ENCODE results near the gene ARHGEF25.
"Not testable (repeated sequence)": the region's sequence is repeated elsewhere in the genome, so short reads cannot be mapped to it uniquely, and the experiment has no call there.

The ARHGEF25 gene

DNA sequence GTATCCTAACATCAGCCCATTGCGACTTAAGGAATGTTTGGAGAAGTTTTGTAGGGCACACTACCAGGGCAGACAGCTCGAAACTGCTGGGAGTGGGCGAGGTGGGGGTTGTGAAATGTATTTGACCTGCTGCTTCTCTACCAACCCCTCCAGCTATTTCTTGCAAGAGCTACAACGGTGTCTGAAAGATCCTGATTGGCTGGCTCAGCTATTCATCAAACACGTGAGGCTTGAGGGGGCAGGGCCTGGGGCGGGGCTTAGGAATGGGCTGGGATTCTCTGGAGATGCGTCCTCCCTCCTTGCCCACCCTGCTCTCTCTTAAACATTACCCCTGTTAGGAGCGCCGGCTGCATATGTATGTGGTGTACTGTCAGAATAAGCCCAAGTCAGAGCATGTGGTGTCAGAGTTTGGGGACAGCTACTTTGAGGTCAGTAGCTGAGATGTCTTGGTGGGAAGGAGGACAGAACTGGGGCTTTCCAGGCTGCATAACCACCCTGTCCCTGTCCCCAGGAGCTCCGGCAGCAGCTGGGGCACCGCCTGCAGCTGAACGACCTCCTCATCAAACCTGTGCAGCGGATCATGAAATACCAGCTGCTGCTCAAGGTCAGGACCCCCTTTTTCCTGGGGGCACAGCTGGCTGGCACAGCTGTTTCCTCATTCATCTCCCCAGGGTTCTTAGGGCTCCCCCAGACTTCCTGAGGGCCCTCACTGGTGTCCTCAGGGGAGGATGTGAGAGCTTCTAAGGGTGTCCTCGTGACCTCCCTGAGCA is 3.1 kb downstream of the ARHGEF25 start:
- Histone ChIP-seq H3K4me1 (ENCODE audit: control insufficient read depth, insufficient read depth, low read length) (peaks cover 17% of the 10 kb centered on the region), H3K4me3 (ENCODE audit: low read length) (peak overlapping the region; percentile 29), H3K27me3 (ENCODE audit: control insufficient read depth, insufficient read depth, low read length) (peaks cover 6% of the 10 kb centered on the region), H3K27ac (ENCODE audit: low read depth, low read length) (peak overlapping the region; percentile 43), H3K36me3 (ENCODE audit: control insufficient read depth, insufficient read depth, low read length) (peaks cover 11% of the 10 kb centered on the region), H3K9ac (ENCODE audit: low read length) (no peak overlapping the region)

DNA sequence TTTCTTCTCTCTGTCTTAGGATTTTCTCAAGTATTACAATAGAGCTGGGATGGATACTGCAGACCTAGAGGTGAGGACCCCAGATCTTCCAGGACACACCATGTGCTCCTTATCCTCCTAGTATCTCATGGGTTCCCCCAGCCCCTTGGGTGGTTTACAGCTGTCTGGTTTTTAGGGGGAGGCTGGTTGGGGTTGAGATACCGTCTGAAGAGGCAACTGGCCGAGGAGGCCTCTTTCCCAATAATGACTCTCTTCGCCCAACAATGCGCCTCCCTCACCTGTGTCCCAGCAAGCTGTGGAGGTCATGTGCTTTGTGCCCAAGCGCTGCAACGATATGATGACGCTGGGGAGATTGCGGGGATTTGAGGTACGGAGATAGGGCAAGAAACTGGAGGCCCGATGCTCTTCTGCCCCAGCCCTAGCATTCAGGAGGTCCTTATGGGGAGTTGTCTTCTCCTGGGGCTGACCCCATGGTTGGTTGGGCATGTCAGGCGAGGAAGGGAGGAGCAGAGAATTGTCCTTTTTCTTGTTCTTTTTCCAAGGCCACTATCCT is 3.8 kb downstream of the ARHGEF25 start:
- H3K27ac ChIP-seq (ENCODE audit: low read depth, low read length), result no peak overlapping the region
- peaks cover 11% of the 10 kb centered on the region for H3K36me3 ChIP-seq (ENCODE audit: control insufficient read depth, insufficient read depth, low read length)
- peaks cover 9% of the 10 kb centered on the region for H3K27me3 ChIP-seq (ENCODE audit: control insufficient read depth, insufficient read depth, low read length)
- H3K4me1 ChIP-seq (ENCODE audit: control insufficient read depth, insufficient read depth, low read length), result peaks cover 16% of the 10 kb centered on the region
- H3K4me3 ChIP-seq (ENCODE audit: low read length), result no peak overlapping the region
- no peak overlapping the region for H3K9ac ChIP-seq (ENCODE audit: low read length)

DNA sequence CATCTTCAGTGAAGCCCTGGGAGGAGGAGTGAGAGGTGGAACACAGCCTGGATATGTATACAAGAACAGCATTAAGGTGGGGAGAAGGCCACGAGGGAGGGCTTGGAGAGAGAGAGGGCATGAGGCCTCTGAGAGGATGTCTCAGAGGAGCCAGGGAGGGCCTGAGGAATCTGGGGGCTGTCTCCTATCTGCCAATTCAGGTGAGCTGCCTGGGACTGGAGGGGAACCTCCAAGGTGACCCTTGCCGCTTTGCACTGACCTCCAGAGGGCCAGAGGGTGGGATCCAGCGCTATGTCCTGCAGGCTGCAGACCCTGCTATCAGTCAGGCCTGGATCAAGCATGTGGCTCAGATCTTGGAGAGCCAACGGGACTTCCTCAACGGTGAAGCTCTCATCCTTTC is 4.4 kb downstream of the ARHGEF25 start:
- peaks cover 11% of the 10 kb centered on the region for H3K36me3 ChIP-seq (ENCODE audit: control insufficient read depth, insufficient read depth, low read length)
- no peak overlapping the region for H3K9ac ChIP-seq (ENCODE audit: low read length)
- no peak overlapping the region for H3K4me3 ChIP-seq (ENCODE audit: low read length)
- H3K4me1 ChIP-seq (ENCODE audit: control insufficient read depth, insufficient read depth, low read length), result peaks cover 16% of the 10 kb centered on the region
- H3K27ac ChIP-seq (ENCODE audit: low read depth, low read length), result no peak overlapping the region
- peaks cover 11% of the 10 kb centered on the region for H3K27me3 ChIP-seq (ENCODE audit: control insufficient read depth, insufficient read depth, low read length)

DNA sequence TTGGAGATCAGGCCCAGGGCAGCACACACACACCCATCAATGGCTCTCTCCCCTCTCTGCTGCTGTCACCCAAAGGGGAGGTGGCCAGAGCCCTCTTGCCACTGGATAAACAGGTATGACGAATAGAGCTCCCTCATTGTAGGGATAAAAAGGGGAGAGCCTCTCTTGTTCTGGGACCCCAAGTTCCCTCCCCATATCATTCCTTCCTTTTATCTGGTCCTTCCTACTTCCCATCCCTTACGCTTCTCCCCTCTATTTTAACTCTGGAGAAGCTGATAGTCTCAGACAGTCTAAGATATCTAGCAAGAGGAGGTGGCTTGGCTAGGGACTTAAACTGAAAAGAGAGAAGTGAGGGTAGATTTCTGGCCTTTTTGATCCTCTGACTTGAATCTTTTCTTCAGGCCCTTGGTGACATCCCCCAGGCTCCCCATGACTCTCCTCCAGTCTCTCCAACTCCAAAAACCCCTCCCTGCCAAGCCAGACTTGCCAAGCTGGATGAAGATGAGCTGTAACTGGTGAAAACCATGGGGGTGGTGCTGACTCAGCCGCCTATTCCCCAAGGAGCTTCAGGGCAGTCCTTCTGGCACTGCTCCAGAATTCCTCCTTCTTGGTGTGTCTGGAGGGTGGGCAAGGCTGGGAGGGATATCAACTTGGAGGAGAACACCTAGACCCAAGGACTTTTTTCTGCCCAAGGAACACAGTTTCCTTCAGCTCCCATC is 5.3 kb downstream of the ARHGEF25 start:
- Histone ChIP-seq H3K4me1 (ENCODE audit: control insufficient read depth, insufficient read depth, low read length) (peaks cover 18% of the 10 kb centered on the region), H3K9ac (ENCODE audit: low read length) (no peak overlapping the region), H3K27me3 (ENCODE audit: control insufficient read depth, insufficient read depth, low read length) (peaks cover 17% of the 10 kb centered on the region), H3K36me3 (ENCODE audit: control insufficient read depth, insufficient read depth, low read length) (peaks cover 11% of the 10 kb centered on the region), H3K4me3 (ENCODE audit: low read length) (no peak overlapping the region), H3K27ac (ENCODE audit: low read depth, low read length) (no peak overlapping the region)

DNA sequence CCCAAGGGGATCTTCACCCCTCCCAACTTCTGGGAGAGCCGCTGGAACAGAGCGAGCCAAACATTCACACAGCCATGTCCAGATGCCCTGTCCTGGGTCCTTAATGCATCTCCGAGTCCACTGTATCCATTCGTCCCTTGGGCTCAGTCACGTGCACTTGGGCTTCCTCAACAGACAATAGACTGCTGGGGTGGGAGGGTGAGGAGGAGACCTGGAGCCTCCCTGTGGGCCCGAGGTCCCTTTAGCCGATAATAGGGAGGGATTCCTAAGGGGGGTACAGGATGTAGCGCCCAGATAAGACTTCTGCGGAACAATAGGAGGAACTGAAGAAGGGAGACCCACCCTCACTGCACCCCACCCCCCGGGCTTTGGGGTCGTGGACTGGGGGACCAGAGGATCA is 6.7 kb downstream of the ARHGEF25 start:
- H3K4me3 ChIP-seq (ENCODE audit: low read length), result no peak overlapping the region
- peaks cover 9% of the 10 kb centered on the region for H3K4me1 ChIP-seq (ENCODE audit: control insufficient read depth, insufficient read depth, low read length)

DNA sequence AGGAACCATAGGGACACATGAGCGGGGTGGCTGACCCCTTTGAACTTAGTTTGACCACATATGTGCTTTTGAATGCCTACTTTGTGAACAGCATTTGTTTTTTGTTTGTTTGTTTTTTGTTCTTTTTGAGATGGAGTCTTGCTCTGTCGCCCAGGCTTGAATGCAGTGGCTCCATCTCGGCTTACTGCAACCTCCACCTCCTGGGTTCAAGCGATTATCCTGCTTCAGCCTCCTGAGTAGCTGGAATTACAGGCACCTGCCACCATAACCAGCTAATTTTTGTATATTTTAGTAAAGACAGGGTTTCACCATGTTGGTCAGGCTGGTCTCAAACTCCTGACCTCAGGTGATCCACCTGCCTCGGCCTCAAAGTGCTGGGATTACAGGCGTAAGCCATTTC is 7.2 kb downstream of the ARHGEF25 start:
- H3K27me3 ChIP-seq (ENCODE audit: control insufficient read depth, insufficient read depth, low read length), result peaks cover 24% of the 10 kb centered on the region
- not testable (repeated sequence) for H3K27ac ChIP-seq (ENCODE audit: low read depth, low read length); H3K9ac ChIP-seq (ENCODE audit: low read length); H3K4me3 ChIP-seq (ENCODE audit: low read length); H3K4me1 ChIP-seq (ENCODE audit: control insufficient read depth, insufficient read depth, low read length)
- H3K36me3 ChIP-seq (ENCODE audit: control insufficient read depth, insufficient read depth, low read length), result peaks cover 11% of the 10 kb centered on the region

More for the DNA sequence above, 6.7 kb downstream of the ARHGEF25 start:
- peaks cover 11% of the 10 kb centered on the region for H3K36me3 ChIP-seq (ENCODE audit: control insufficient read depth, insufficient read depth, low read length)
- no peak overlapping the region for H3K27ac ChIP-seq (ENCODE audit: low read depth, low read length)
- no peak overlapping the region for H3K9ac ChIP-seq (ENCODE audit: low read length)
- peaks cover 24% of the 10 kb centered on the region for H3K27me3 ChIP-seq (ENCODE audit: control insufficient read depth, insufficient read depth, low read length)

DNA sequence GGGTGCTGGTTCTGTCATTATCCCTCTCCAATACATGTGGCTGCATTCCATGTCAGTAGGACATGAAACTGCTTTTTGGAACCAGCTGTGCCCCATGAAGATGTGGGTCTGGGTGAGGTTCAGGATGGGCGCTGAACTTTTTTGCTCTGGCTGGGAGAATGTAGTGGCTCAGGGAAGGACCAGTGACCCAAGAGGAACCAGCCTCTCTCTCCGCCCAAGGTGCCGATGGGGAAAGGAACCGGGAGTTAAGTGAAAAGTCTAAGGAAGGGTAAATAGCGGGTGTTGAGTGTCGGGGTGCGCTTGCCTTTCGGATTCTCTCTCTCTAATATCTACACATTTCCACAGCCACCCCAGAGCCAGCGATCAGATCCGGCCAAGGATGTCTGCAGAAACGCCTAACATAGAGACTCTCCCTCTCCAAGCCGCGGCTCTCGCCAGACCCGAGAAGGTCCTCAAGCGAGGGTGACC is 7.8 kb downstream of the ARHGEF25 start:
- peaks cover 23% of the 10 kb centered on the region for H3K27me3 ChIP-seq (ENCODE audit: control insufficient read depth, insufficient read depth, low read length)
- H3K36me3 ChIP-seq (ENCODE audit: control insufficient read depth, insufficient read depth, low read length), result peaks cover 8% of the 10 kb centered on the region
- H3K4me3 ChIP-seq (ENCODE audit: low read length), result no peak overlapping the region
- peaks cover 5% of the 10 kb centered on the region for H3K4me1 ChIP-seq (ENCODE audit: control insufficient read depth, insufficient read depth, low read length)
- no peak overlapping the region for H3K27ac ChIP-seq (ENCODE audit: low read depth, low read length)
- H3K9ac ChIP-seq (ENCODE audit: low read length), result no peak overlapping the region

DNA sequence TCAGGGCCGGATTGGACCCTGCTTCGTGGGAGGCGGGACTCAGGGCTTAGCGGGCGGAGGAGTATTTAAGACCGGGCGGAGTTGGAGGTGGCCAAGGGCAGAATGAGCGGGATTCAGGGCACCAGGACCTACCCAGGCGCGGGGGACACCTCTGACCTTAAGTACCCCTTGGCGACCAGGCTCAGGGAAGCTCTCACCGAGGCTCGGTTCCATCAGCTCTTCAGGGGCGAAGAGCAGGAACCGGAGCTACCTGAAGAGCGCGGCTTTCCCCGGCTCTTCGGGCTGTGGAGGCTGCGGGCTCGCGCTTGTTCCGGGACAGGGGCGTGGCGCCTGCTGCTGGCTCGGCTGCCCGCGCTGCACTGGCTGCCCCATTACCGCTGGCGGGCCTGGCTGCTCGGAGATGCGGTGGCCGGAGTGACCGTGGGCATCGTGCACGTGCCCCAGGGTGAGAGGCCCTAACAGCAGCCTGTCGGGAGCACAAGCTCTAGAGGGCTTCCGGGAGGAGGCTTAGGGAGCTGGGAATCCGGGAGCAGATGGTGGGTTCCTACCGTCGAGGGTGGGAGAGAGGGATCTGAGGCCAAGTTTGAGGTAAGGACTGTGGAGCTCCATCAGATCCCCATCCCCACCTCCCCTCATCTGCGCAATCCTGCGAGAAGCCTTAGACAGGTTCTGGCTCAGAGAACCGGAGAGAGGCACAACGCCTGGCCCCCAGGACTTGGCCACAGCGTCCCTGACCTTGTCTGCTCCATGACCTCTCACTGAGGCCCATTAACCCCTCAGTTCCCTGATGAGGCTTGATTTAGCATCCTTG is 8.4 kb downstream of the ARHGEF25 start:
- Histone ChIP-seq H3K27ac (ENCODE audit: low read depth, low read length) (no peak overlapping the region), H3K9ac (ENCODE audit: low read length) (no peak overlapping the region), H3K4me3 (ENCODE audit: low read length) (no peak overlapping the region), H3K27me3 (ENCODE audit: control insufficient read depth, insufficient read depth, low read length) (peaks cover 26% of the 10 kb centered on the region), H3K36me3 (ENCODE audit: control insufficient read depth, insufficient read depth, low read length) (peaks cover 5% of the 10 kb centered on the region), H3K4me1 (ENCODE audit: control insufficient read depth, insufficient read depth, low read length) (peaks cover 5% of the 10 kb centered on the region)

DNA sequence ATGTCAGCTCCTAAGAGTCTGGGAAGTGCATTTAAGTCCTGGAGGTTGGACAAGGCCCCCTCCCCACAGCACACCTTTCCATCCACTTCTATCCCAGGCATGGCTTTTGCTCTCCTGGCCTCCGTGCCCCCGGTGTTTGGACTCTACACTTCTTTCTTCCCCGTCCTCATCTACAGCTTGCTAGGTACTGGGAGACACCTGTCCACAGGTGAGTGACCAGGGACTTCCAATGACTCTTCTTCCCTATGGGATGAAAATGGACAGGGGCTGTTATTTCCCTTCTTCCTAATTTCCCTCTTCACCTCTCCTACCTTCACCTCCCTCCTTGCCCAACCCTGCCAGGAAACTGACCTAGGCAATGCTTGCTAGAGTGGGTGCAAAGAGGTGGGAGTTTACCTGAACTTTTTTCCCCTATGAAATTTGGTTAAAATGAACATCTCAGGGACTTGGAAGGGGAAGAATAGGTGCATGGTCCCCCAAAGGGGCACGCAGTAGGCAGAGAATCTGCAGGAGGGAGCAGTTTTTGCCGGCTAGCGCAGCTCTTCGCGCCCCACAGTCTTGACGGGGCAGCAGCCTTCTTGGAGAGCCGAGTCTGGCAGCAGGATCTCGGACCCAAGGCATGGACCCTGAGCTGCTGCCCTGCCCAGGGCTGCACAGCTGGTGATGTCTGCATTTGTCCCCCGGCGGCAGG is 9.2 kb downstream of the ARHGEF25 start:
- Histone ChIP-seq H3K4me1 (ENCODE audit: control insufficient read depth, insufficient read depth, low read length) (peaks cover 5% of the 10 kb centered on the region), H3K27me3 (ENCODE audit: control insufficient read depth, insufficient read depth, low read length) (peaks cover 32% of the 10 kb centered on the region), H3K9ac (ENCODE audit: low read length) (no peak overlapping the region), H3K4me3 (ENCODE audit: low read length) (no peak overlapping the region), H3K36me3 (ENCODE audit: control insufficient read depth, insufficient read depth, low read length) (peaks cover 5% of the 10 kb centered on the region), H3K27ac (ENCODE audit: low read depth, low read length) (no peak overlapping the region)

DNA sequence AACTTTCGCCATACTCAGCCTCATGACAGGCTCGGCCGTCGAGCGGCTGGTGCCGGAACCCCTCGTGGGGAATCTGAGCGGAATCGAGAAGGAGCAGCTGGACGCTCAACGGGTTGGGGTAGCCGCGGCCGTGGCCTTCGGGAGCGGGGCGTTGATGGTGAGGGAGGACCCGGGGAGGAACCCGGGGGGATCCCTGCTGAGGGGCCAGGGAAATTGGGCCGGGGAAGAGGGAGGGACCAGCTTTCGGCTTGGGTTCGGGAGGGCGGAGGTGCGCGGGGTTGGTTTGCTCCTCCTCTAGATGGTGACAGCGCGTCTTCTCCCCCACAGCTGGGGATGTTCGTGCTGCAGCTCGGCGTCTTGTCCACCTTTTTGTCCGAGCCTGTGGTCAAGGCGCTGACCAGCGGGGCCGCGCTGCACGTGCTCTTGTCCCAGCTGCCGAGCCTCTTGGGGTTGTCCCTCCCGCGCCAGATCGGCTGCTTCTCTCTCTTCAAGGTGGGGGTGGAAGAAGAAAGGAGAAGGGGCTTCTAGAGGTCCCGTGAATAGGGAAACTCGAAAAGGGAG is 9.8 kb downstream of the ARHGEF25 start:
- H3K36me3 ChIP-seq (ENCODE audit: control insufficient read depth, insufficient read depth, low read length), result peaks cover under 1% of the 10 kb centered on the region
- H3K9ac ChIP-seq (ENCODE audit: low read length), result no peak overlapping the region
- peaks cover 5% of the 10 kb centered on the region for H3K4me1 ChIP-seq (ENCODE audit: control insufficient read depth, insufficient read depth, low read length)
- H3K4me3 ChIP-seq (ENCODE audit: low read length), result peak overlapping the region; percentile 63
- H3K27me3 ChIP-seq (ENCODE audit: control insufficient read depth, insufficient read depth, low read length), result peaks cover 33% of the 10 kb centered on the region
- H3K27ac ChIP-seq (ENCODE audit: low read depth, low read length), result no peak overlapping the region

DNA sequence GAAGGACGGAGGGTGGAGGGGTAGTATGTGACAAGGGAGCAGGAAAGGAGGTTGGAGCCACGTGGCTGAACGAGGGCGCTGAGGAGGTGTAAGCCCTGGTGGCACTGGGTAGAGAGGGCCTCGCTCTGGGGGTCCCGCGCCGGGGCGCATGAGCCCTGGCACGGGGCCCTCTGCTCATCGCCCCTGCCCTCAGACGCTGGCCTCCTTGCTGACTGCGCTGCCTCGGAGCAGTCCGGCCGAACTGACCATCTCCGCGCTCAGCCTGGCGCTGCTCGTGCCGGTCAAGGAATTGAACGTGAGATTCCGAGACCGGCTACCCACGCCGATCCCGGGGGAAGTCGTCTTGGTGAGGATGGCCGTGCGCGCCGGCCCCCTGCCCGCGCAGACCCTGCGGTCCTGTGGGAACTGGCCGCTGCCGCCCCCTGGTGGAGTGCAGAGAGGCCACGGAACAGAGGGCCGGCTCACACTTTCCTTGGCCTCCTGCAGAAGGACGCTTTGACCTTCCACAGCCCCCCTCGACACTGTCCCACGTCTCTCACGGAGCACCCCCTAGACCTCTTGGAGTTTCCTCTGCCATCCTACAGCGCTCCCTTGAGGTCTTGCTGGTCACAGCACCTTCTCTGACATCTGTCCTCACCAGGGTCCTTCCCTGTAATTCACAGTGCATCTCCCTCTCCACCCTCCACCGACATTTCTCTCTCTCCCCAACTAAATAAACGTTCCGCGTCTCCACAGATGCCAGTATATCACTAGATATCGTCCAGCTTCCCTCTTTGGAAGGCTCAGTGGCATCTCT is 10.5 kb downstream of the ARHGEF25 start:
- Histone ChIP-seq H3K4me3 (ENCODE audit: low read length) (peak overlapping the region; percentile 63), H3K27me3 (ENCODE audit: control insufficient read depth, insufficient read depth, low read length) (peaks cover 36% of the 10 kb centered on the region), H3K9ac (ENCODE audit: low read length) (no peak overlapping the region), H3K27ac (ENCODE audit: low read depth, low read length) (no peak overlapping the region), H3K36me3 (ENCODE audit: control insufficient read depth, insufficient read depth, low read length) (no peaks in the 10 kb centered on the region), H3K4me1 (ENCODE audit: control insufficient read depth, insufficient read depth, low read length) (peaks cover 5% of the 10 kb centered on the region)

Data from rectal smooth muscle tissue (tissue), 1 donor.